HepG2 (cell line): Measurements from ENCODE around the gene PRCD. TPM values are rescaled to one million over a fixed set of nuclear protein-coding genes. Genes with fewer than 3 reads are reported as not detected.

Experiments
- AKAP8 ChIP-seq: sonication (generic); formaldehyde crosslinking; IDR thresholded peaks from 2 replicates; pipeline ENCODE4 v1.5.1; 2020; ENCODE audit warnings: mild to moderate bottlenecking, missing genetic modification reagents
- CHD2 ChIP-seq: IDR thresholded peaks from 2 replicates; pipeline ENCODE4 v1.6.1; 2011; ENCODE audit warnings: low read depth, low read length, improper control_type of control experiment
- EEA1 ChIP-seq: sonication (generic); formaldehyde crosslinking; IDR thresholded peaks from 2 replicates; pipeline ENCODE4 v1.5.1; 2020; ENCODE audit warnings: mild to moderate bottlenecking, missing genetic modification reagents, borderline replicate concordance
- FOXK1 ChIP-seq: sonication (generic); formaldehyde crosslinking; IDR thresholded peaks from 2 replicates; pipeline ENCODE4 v1.4.0; 2020; ENCODE audit warnings: low read depth, missing genetic modification reagents, borderline replicate concordance
- GTF2F1 ChIP-seq: fragments of 150-350 bp; IDR thresholded peaks from 2 replicates; pipeline ENCODE4 v1.6.1; 2014; ENCODE audit warnings: low read length
- NFE2 ChIP-seq: sonication (generic); formaldehyde crosslinking; IDR thresholded peaks from 2 replicates; pipeline ENCODE4 v1.4.0; 2020; ENCODE audit warnings: missing genetic modification reagents
- NR2F2 ChIP-seq: IDR thresholded peaks from 2 replicates; pipeline ENCODE4 v1.6.1; 2012; ENCODE audit warnings: low read depth, inconsistent platforms, borderline replicate concordance
- SAP130 ChIP-seq: IDR thresholded peaks from 2 replicates; pipeline ENCODE4 v1.6.1; 2016; ENCODE audit warnings: low read depth
- SATB2 ChIP-seq: sonication (generic); formaldehyde crosslinking; IDR thresholded peaks from 2 replicates; pipeline ENCODE4 v1.5.0; 2020; ENCODE audit warnings: missing genetic modification reagents
- THAP11 ChIP-seq: IDR thresholded peaks from 2 replicates; pipeline ENCODE4 v1.6.1; 2016; ENCODE audit warnings: missing biosample characterization, missing genetic modification reagents
- XBP1 ChIP-seq: sonication (generic); formaldehyde crosslinking; IDR thresholded peaks from 2 replicates; pipeline ENCODE4 v1.5.0; 2020; ENCODE audit warnings: missing genetic modification reagents
- ZNF274 ChIP-seq: sonication (generic); formaldehyde crosslinking; IDR thresholded peaks from 2 replicates; pipeline ENCODE4 v1.5.1; 2020; ENCODE audit warnings: mild to moderate bottlenecking, missing genetic modification reagents
- ZNF451 ChIP-seq: sonication (generic); formaldehyde crosslinking; IDR thresholded peaks from 2 replicates; pipeline ENCODE4 v1.5.0; 2020; ENCODE audit warnings: mild to moderate bottlenecking, missing genetic modification reagents
- ZSCAN9 ChIP-seq: IDR thresholded peaks from 2 replicates; pipeline ENCODE4 v1.6.1; 2016; ENCODE audit warnings: borderline replicate concordance
- polyA plus RNA-seq, 8 experiments: library from polyadenylated mRNA; depleted of rRNA in 3 of 8; stranded (reverse) in 7 of 8; unstranded in 1 of 8; fragments of >200 nt; fragmentation: Illumina TruSeq in 4 of 8; extraction: Trizol in 4 of 8; gene quantifications; 2 replicates each; pipeline versions ENCODE4 v1.2.1 to v1.2.3, GENCODE V29; 2011 to 2016; ENCODE audit warnings: low read depth in 4 of 8, missing spikeins in 1 of 8, mixed read lengths in 1 of 8; ENCODE audit not compliant: insufficient read depth in 1 of 8
- total RNA-seq, 5 experiments: library from RNA; depleted of rRNA; stranded (reverse); fragments of >200 nt; fragmentation: Illumina TruSeq; extraction: Trizol; gene quantifications; 2 replicates each; pipeline ENCODE4 v1.2.3, GENCODE V29; 2016; ENCODE audit warnings: low read depth in 1 of 5
- TF ChIP-seq, protein P1 (sequence below): sonication (generic); formaldehyde crosslinking; conservative IDR thresholded peaks from 2 replicates; pipeline ENCODE4 v1.4.0; 2020; ENCODE audit warnings: mild to moderate bottlenecking, missing genetic modification reagents, moderate library complexity
- TF ChIP-seq, protein P2 (sequence below): sonication (generic); formaldehyde crosslinking; IDR thresholded peaks from 2 replicates; pipeline ENCODE4 v1.4.0; 2020; ENCODE audit warnings: mild to moderate bottlenecking, low read depth, missing genetic modification reagents
- TF ChIP-seq, protein P3 (sequence below): sonication (generic); formaldehyde crosslinking; IDR thresholded peaks from 2 replicates; pipeline ENCODE4 v1.4.0; 2020; ENCODE audit warnings: mild to moderate bottlenecking, missing genetic modification reagents
- TF ChIP-seq, protein P4 (sequence below), 2 experiments: IDR thresholded peaks; 2 replicates each; pipeline ENCODE4 v1.6.1; 2011 to 2012; ENCODE audit warnings: low read length in 2 of 2, borderline replicate concordance in 1 of 2, low read depth in 1 of 2, mild to moderate bottlenecking in 1 of 2, moderate library complexity in 1 of 2
- TF ChIP-seq, protein P5 (sequence below): sonication (generic); formaldehyde crosslinking; IDR thresholded peaks from 2 replicates; pipeline ENCODE4 v1.4.0; 2020; ENCODE audit warnings: low read depth, mild to moderate bottlenecking, missing genetic modification reagents

PRCD gene
- total and polyA plus RNA-seq, 2 of the 13 experiments (the other 11 are each of a cell fraction or from before 2014, with no cell fraction given) = 0.51 TPM; not detected in 1

DNA sequence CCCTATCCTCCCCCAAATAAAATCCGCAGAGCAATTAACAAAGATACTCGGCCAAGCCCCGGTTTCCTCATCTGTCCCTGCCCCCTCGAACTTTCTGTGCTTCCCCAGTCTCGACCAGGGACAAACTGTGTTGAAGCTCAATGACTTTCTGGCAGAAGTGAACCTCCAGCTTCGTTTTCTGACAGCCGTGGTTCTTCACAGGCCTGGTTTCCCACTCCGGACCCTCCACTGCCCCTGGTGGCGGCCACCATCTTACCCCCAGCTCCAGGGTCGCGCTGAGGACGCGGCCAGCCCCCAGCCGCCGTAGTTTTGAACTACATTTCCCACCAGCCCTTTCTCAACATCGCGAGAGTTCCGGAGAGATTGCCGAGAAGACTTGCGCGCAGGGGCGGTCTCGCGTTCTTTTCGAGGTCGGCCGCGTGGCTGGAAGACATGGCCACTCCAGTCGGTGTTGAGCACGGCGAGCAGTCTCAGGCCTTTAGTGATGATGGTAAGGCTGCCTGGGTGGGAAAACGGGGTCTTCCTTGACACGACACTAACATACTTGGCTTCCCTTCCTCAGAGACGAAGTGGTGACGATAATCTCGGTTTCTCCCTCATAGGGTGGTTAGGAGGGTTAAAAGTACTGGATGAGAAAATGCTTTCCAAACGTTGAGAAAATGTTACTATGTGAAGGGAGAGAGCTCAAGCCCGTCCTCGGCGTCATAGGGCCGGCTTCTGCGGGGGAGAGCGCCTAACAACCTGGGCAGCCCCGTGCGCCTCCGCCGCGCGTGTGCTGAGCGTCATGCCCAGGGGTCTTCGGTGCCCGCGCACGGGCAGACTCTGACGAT is 17.7 kb downstream of the PRCD start (continued):
- TF ChIP-seq, protein P1, sequence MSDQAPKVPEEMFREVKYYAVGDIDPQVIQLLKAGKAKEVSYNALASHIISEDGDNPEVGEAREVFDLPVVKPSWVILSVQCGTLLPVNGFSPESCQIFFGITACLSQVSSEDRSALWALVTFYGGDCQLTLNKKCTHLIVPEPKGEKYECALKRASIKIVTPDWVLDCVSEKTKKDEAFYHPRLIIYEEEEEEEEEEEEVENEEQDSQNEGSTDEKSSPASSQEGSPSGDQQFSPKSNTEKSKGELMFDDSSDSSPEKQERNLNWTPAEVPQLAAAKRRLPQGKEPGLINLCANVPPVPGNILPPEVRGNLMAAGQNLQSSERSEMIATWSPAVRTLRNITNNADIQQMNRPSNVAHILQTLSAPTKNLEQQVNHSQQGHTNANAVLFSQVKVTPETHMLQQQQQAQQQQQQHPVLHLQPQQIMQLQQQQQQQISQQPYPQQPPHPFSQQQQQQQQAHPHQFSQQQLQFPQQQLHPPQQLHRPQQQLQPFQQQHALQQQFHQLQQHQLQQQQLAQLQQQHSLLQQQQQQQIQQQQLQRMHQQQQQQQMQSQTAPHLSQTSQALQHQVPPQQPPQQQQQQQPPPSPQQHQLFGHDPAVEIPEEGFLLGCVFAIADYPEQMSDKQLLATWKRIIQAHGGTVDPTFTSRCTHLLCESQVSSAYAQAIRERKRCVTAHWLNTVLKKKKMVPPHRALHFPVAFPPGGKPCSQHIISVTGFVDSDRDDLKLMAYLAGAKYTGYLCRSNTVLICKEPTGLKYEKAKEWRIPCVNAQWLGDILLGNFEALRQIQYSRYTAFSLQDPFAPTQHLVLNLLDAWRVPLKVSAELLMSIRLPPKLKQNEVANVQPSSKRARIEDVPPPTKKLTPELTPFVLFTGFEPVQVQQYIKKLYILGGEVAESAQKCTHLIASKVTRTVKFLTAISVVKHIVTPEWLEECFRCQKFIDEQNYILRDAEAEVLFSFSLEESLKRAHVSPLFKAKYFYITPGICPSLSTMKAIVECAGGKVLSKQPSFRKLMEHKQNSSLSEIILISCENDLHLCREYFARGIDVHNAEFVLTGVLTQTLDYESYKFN (CRISPR knock-in tag) = peak; percentile 12; the same call in 1 of the 2 replicates
- no peak; the same call in 1 of the 2 replicates for TF ChIP-seq GTF2F1
- peak; percentile 73; the same call in 1 of the 2 replicates for TF ChIP-seq ZNF274 (CRISPR knock-in tag)
- TF ChIP-seq, protein P2, sequence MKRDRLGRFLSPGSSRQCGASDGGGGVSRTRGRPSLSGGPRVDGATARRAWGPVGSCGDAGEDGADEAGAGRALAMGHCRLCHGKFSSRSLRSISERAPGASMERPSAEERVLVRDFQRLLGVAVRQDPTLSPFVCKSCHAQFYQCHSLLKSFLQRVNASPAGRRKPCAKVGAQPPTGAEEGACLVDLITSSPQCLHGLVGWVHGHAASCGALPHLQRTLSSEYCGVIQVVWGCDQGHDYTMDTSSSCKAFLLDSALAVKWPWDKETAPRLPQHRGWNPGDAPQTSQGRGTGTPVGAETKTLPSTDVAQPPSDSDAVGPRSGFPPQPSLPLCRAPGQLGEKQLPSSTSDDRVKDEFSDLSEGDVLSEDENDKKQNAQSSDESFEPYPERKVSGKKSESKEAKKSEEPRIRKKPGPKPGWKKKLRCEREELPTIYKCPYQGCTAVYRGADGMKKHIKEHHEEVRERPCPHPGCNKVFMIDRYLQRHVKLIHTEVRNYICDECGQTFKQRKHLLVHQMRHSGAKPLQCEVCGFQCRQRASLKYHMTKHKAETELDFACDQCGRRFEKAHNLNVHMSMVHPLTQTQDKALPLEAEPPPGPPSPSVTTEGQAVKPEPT (CRISPR knock-in tag) = peak; percentile 87; the same call in 1 of the 2 replicates
- 0 out of 2 replicates have a peak, but pooled peaks have one; percentile 70 for TF ChIP-seq XBP1
- TF ChIP-seq ZSCAN9 (CRISPR knock-in tag) = no peak
- no peak; the same call in 1 of the 2 replicates for TF ChIP-seq SATB2 (CRISPR knock-in tag)
- TF ChIP-seq, protein P3, sequence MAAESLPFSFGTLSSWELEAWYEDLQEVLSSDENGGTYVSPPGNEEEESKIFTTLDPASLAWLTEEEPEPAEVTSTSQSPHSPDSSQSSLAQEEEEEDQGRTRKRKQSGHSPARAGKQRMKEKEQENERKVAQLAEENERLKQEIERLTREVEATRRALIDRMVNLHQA = no peak
- TF ChIP-seq FOXK1 (CRISPR knock-in tag) = peak; percentile 82; the same call in 1 of the 2 replicates
- TF ChIP-seq, protein P4, sequence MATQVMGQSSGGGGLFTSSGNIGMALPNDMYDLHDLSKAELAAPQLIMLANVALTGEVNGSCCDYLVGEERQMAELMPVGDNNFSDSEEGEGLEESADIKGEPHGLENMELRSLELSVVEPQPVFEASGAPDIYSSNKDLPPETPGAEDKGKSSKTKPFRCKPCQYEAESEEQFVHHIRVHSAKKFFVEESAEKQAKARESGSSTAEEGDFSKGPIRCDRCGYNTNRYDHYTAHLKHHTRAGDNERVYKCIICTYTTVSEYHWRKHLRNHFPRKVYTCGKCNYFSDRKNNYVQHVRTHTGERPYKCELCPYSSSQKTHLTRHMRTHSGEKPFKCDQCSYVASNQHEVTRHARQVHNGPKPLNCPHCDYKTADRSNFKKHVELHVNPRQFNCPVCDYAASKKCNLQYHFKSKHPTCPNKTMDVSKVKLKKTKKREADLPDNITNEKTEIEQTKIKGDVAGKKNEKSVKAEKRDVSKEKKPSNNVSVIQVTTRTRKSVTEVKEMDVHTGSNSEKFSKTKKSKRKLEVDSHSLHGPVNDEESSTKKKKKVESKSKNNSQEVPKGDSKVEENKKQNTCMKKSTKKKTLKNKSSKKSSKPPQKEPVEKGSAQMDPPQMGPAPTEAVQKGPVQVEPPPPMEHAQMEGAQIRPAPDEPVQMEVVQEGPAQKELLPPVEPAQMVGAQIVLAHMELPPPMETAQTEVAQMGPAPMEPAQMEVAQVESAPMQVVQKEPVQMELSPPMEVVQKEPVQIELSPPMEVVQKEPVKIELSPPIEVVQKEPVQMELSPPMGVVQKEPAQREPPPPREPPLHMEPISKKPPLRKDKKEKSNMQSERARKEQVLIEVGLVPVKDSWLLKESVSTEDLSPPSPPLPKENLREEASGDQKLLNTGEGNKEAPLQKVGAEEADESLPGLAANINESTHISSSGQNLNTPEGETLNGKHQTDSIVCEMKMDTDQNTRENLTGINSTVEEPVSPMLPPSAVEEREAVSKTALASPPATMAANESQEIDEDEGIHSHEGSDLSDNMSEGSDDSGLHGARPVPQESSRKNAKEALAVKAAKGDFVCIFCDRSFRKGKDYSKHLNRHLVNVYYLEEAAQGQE (IDR thresholded peaks at IDR 0.05; ENCODE audit: borderline replicate concordance in 1 of 2, low read depth in 1 of 2, low read length in 2 of 2) = peak in 1 of 2 experiments; percentile 48; a peak in 2 of 4 replicates
- no peak; the same call in 1 of the 2 replicates for TF ChIP-seq NR2F2
- peak; percentile 100 for TF ChIP-seq CHD2
- TF ChIP-seq ZNF451 = peak; percentile 87
- no peak; the same call in 1 of the 2 replicates for TF ChIP-seq AKAP8 (CRISPR knock-in tag)
- TF ChIP-seq THAP11 (CRISPR knock-in tag) = peak; percentile 99
- peak; percentile 79; the same call in 1 of the 2 replicates for TF ChIP-seq EEA1 (CRISPR knock-in tag)
- peak; percentile 99 for TF ChIP-seq SAP130 (CRISPR knock-in tag)
- TF ChIP-seq, protein P5, sequence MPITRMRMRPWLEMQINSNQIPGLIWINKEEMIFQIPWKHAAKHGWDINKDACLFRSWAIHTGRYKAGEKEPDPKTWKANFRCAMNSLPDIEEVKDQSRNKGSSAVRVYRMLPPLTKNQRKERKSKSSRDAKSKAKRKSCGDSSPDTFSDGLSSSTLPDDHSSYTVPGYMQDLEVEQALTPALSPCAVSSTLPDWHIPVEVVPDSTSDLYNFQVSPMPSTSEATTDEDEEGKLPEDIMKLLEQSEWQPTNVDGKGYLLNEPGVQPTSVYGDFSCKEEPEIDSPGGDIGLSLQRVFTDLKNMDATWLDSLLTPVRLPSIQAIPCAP (CRISPR knock-in tag) = no peak
- TF ChIP-seq NFE2 = no peak
